ENCODE results near the gene EMC9. TPM values are rescaled to one million over a fixed set of nuclear protein-coding genes. Genes with fewer than 3 reads are reported as not detected.

The EMC9 gene
- total RNA-seq, 1 donor from 2014 or later = 25.3 TPM

- no peak for DNase-seq (ENCODE audit: low spot score)
These were observed 51.5 kb downstream of the EMC9 start for GRCh38 chr14:24089890-24090289.

Other genes with a start within 250 kb of the EMC9 start
- 15.9 TPM for gene DHRS4, start 187.8 kb downstream of the EMC9 start, total RNA-seq (ENCODE audit: insufficient read depth, low replicate concordance)
- gene DHRS4L2, start 152.7 kb downstream of the EMC9 start, total RNA-seq (ENCODE audit: insufficient read depth, low replicate concordance) = 13.2 TPM
- gene CARMIL3, start 89.6 kb downstream of the EMC9 start, total RNA-seq (ENCODE audit: insufficient read depth, low replicate concordance) = 1.2 TPM
- 2.4 TPM for gene CPNE6, start 70.0 kb downstream of the EMC9 start, total RNA-seq (ENCODE audit: insufficient read depth, low replicate concordance)
- gene PCK2, start 47.3 kb downstream of the EMC9 start, total RNA-seq (ENCODE audit: insufficient read depth, low replicate concordance) = 13.2 TPM
- gene DCAF11, start 26.8 kb downstream of the EMC9 start, total RNA-seq (ENCODE audit: insufficient read depth, low replicate concordance) = 37.3 TPM
- 0.24 TPM for gene NRL, start 26.6 kb downstream of the EMC9 start, total RNA-seq (ENCODE audit: insufficient read depth, low replicate concordance)
- gene FITM1, start 10.9 kb downstream of the EMC9 start, total RNA-seq (ENCODE audit: insufficient read depth, low replicate concordance) = 3.6 TPM
- 35.4 TPM for gene PSME1, start 5.4 kb downstream of the EMC9 start, total RNA-seq (ENCODE audit: insufficient read depth, low replicate concordance)
- gene PSME2, start 5.0 kb upstream of the EMC9 start, total RNA-seq (ENCODE audit: insufficient read depth, low replicate concordance) = 17.1 TPM
- 22.6 TPM for gene RNF31, start 5.9 kb upstream of the EMC9 start, total RNA-seq (ENCODE audit: insufficient read depth, low replicate concordance)
- 133 TPM for gene IRF9, start 19.7 kb upstream of the EMC9 start, total RNA-seq (ENCODE audit: insufficient read depth, low replicate concordance)
- gene REC8, start 30.5 kb upstream of the EMC9 start, total RNA-seq (ENCODE audit: insufficient read depth, low replicate concordance) = 10.1 TPM
- gene IPO4, start 47.2 kb upstream of the EMC9 start, total RNA-seq (ENCODE audit: insufficient read depth, low replicate concordance) = 7.7 TPM
- 49.6 TPM for gene TM9SF1, start 53.9 kb upstream of the EMC9 start, total RNA-seq (ENCODE audit: insufficient read depth, low replicate concordance)
- not detected for gene TSSK4, start 64.1 kb upstream of the EMC9 start, total RNA-seq (ENCODE audit: insufficient read depth, low replicate concordance)
- 5.3 TPM for gene CHMP4A, start 71.9 kb upstream of the EMC9 start, total RNA-seq (ENCODE audit: insufficient read depth, low replicate concordance)
- gene MDP1, start 74.5 kb upstream of the EMC9 start, total RNA-seq (ENCODE audit: insufficient read depth, low replicate concordance) = 3.9 TPM
- 68.6 TPM for gene NEDD8, start 90.8 kb upstream of the EMC9 start, total RNA-seq (ENCODE audit: insufficient read depth, low replicate concordance)
- 49.4 TPM for gene GMPR2, start 91.3 kb upstream of the EMC9 start, total RNA-seq (ENCODE audit: insufficient read depth, low replicate concordance)
- gene TINF2, start 101.0 kb upstream of the EMC9 start, total RNA-seq (ENCODE audit: insufficient read depth, low replicate concordance) = 33.2 TPM
- gene TGM1, start 121.6 kb upstream of the EMC9 start, total RNA-seq (ENCODE audit: insufficient read depth, low replicate concordance) = 9.4 TPM
- gene RABGGTA, start 130.0 kb upstream of the EMC9 start, total RNA-seq (ENCODE audit: insufficient read depth, low replicate concordance) = 14.0 TPM
- 45.3 TPM for gene DHRS1, start 158.2 kb upstream of the EMC9 start, total RNA-seq (ENCODE audit: insufficient read depth, low replicate concordance)
- 12.5 TPM for gene NOP9, start 158.3 kb upstream of the EMC9 start, total RNA-seq (ENCODE audit: insufficient read depth, low replicate concordance)
- 4.8 TPM for gene CIDEB, start 166.4 kb upstream of the EMC9 start, total RNA-seq (ENCODE audit: insufficient read depth, low replicate concordance)
- gene LTB4R2, start 168.5 kb upstream of the EMC9 start, total RNA-seq (ENCODE audit: insufficient read depth, low replicate concordance) = 8.9 TPM
- gene LTB4R, start 169.9 kb upstream of the EMC9 start, total RNA-seq (ENCODE audit: insufficient read depth, low replicate concordance) = 1.4 TPM
- gene ADCY4, start 193.5 kb upstream of the EMC9 start, total RNA-seq (ENCODE audit: insufficient read depth, low replicate concordance) = 8.2 TPM
- 5.3 TPM for gene RIPK3, start 198.4 kb upstream of the EMC9 start, total RNA-seq (ENCODE audit: insufficient read depth, low replicate concordance)
- gene NFATC4, start 226.6 kb upstream of the EMC9 start, total RNA-seq (ENCODE audit: insufficient read depth, low replicate concordance) = 40.0 TPM

Data from umbilical cord (tissue), 2 donors.